OCI-LY7 (cell line): Measurements from ENCODE around the gene ICE1.

ENCODE experiments used
- EZH2phosphoT487 ChIP-seq: fragments of 200-600 bp; sonication (generic); IDR thresholded peaks from 2 replicates; pipeline ENCODE4 v1.6.1; 2018; ENCODE audit warnings: low read depth, borderline replicate concordance, mild to moderate bottlenecking, mixed run types, antibody characterized with exemption, low read length, moderate library complexity, mixed read lengths
- TF ChIP-seq, protein P1 (sequence below): fragments of 200-600 bp; sonication (generic); conservative IDR thresholded peaks from 2 replicates; pipeline ENCODE4 v1.5.1; 2014; ENCODE audit warnings: mild to moderate bottlenecking, antibody characterized with exemption, low read length, moderate library complexity, mixed read lengths

DNA sequence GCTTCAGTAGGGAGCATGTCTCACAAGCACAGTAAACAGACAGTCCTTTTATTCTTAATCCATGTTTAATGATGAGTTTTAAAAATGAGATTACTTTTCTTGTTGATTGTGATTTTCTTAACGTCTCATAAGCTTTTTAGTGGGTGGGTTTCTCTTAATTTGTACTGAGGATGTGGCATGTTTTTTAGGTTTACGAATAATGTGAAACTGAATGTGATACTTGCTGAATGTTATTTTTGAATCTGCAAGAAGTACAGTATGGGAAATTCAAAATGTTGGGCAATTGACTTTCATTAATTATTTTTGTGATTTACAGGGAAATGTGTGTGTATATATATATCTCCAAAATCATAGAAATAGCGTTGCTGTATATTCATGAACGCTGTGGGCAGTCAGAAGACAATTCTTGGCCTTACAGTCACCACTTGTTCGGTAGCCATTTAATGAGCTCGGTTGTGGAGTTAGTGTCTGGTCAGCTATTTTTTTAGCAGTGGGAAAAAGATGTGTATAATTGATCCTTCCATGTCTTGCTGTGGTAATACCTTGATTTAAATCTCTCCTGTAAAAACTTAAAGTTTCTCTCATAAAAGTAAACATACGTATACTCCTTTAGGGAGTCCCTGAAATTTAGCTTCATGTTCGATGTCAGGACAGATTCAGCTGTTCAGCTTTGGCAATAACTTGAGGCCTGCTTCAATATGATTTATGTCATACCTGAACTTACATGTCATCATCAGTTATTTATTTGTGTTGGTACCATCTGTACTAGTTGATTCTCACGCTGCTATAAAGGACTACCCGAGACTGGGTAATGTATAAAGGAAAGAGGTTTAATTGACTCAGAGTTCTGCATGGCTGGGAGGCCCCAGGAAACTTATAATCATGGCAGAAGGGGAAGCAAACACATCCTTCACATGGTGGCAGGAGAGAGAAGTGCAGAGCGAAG is 15.0 kb downstream of the ICE1 start:
- TF ChIP-seq, protein P1, sequence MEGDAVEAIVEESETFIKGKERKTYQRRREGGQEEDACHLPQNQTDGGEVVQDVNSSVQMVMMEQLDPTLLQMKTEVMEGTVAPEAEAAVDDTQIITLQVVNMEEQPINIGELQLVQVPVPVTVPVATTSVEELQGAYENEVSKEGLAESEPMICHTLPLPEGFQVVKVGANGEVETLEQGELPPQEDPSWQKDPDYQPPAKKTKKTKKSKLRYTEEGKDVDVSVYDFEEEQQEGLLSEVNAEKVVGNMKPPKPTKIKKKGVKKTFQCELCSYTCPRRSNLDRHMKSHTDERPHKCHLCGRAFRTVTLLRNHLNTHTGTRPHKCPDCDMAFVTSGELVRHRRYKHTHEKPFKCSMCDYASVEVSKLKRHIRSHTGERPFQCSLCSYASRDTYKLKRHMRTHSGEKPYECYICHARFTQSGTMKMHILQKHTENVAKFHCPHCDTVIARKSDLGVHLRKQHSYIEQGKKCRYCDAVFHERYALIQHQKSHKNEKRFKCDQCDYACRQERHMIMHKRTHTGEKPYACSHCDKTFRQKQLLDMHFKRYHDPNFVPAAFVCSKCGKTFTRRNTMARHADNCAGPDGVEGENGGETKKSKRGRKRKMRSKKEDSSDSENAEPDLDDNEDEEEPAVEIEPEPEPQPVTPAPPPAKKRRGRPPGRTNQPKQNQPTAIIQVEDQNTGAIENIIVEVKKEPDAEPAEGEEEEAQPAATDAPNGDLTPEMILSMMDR, result no peak
- no peak for TF ChIP-seq EZH2phosphoT487
